HG02678 (cell line): ENCODE data around the gene GALNT17.

ENCODE experiments used
- ATAC-seq: cut with Tn5 transposase; IDR thresholded peaks from one replicate; pipeline ENCODE4 v1.9.1; 2021; ENCODE audit warnings: mild to moderate bottlenecking, moderate library complexity; ENCODE audit not compliant: unreplicated experiment

The GALNT17 gene

DNA sequence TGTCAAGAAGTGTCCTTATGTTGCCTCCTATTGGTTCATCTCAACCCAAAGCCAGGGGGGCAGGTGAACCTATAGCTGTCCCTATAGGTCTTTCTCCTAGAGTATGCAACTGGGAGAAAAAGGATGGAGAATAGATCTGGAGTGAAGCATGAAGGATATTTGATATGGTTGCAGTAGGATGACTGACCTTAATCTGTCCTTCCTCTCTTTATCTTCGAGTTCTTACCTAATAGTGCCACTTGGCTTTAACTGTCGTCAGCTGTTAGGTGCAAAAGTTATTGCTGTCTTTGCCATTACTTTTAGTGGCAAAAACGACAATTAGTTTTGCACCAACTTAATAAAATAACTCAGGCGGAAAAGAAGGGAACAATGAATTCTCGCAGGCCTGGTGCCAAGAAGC, 196.0 kb downstream of the GALNT17 start:
- no peak for ATAC-seq

- no peak for ATAC-seq
Observed at GRCh38 chr7:71329030-71329660, 197.2 kb downstream of the GALNT17 start.

- no peak for ATAC-seq
Observed at GRCh38 chr7:71332207-71332606, 200.3 kb downstream of the GALNT17 start.

- ATAC-seq = no peak
Observed at GRCh38 chr7:71334541-71334940, 202.6 kb downstream of the GALNT17 start.

GRCh38 chr7:71338866-71339265, 206.9 kb downstream of the GALNT17 start:
- no peak for ATAC-seq

DNA sequence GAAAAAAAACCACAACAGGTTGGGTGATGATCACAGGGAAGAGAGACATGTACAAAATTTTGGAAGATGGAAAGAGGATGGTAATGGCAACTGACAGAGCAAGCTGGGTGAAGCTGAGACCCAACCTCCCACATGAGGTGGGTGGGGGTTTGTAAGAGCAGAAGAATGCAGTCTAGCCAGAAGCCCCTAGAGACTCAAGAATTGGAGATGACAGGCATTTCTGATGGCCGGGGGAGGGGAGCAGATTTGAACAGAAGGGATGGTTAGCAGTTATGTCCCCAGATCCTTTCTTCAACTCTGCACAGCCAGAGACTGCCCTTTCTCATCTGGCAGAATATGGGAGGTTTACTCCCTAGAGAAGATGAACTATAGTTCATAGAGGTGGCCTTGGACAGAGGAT, 208.0 kb downstream of the GALNT17 start:
- no peak for ATAC-seq

DNA sequence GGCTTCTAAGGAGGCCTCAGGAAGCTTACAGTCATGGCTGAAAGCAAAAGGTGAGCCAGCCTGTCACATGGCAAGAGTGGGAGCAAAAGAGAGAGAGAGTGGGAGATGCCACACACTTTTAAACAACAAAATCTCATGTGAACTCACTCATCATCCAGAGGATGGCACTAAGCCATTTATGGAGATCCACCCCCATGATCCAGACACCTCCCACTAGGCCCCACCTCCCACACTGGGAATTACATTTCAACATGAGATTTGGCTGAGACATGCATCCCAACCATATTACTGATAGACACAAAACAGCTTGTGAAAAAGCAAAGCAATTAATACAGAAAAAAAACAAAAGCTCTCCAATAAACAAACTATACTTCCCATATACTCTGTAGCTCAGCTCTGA, 210.3 kb downstream of the GALNT17 start:
- ATAC-seq = no peak

GRCh38 chr7:71343039-71343438, 211.1 kb downstream of the GALNT17 start:
- no peak for ATAC-seq

- no peak for ATAC-seq
Observed at GRCh38 chr7:71343892-71344291, 211.9 kb downstream of the GALNT17 start.

GRCh38 chr7:71345117-71345884, 213.4 kb downstream of the GALNT17 start:
- no peak for ATAC-seq

GRCh38 chr7:71348821-71349681, 217.1 kb downstream of the GALNT17 start:
- no peak for ATAC-seq

DNA sequence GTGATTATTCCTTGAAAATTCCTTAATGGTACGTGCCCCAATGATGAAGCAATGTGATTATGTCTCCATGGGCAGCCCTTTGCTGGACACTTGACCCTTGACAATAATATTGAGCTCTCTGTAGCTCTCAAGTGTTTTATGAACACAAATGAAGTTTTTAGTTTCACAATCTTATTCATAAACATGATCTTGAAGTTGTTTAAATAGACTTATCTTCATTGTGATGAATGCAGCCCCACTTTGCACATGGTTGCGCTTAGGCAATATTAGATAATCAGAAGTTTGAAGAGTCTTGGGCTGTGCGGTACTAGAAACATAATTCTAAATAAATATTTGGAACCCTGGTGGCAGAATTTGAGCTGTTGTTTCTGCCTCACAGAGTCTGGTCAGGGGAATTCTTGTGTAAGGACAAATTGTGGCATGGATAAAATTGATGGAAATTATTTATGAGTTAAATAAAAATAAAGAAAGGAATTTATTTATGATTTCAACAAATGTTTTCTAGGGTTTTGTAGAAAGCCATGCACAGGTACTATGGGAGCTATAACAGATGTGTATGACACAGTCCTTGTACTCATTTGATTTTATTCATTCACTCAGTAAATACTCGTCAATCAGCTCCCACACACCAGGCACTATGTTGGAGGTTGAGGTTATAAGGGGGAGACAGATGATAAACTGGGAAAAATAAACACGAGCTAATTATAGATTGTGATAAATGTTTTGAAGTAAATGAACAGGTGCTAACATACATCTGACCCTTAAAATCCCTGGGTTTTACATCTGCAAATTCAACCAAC, 217.9 kb downstream of the GALNT17 start:
- no peak for ATAC-seq

GRCh38 chr7:71350680-71351079, 218.7 kb downstream of the GALNT17 start:
- no peak for ATAC-seq

GRCh38 chr7:71354716-71355115, 222.8 kb downstream of the GALNT17 start:
- no peak for ATAC-seq

DNA sequence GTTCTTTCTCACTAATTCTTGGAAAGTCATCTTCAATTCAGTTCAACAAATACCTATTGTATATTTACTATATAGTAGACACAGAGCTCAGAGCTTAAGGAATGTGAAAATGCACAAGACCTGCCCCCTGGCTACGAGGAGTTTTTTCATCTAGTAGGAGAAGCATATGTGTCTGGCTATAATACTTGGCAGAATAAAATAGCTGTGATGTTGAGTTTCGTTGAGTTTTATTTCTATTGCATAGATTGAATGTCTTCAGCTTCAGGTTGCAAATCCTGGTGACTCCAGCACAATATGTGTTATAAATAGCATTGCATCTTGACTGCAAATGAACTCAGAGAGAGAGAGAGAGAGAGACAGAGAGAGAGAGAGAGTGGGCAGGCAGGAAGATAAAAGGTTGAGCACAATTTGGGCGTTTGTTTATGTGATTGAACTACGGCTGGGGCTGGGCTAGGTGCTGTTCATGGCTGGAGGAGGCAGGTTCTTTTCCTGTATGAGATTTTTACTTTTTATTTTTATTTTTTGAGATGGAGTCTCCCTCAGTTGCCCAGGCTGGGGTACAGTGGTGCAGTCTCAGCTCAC, 229.6 kb downstream of the GALNT17 start:
- ATAC-seq = no peak

DNA sequence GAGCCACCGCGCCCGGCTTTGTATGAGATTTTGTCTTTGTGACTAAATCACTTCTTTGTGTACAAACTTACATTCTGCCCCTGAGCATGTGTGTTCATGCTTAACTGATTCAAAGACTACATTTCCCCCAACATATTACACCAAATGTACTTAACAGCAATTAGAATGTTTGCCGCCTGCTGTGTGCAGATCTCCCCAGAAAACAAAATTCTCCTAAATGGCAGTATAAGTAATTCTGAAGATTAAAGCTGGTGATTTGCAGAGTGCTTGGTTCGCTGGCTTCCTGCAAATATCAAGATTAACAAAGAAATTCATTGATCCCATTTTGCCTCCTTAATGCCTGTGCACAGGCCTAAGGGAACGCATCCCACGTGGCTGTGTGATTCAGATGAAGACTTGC, 230.3 kb downstream of the GALNT17 start:
- ATAC-seq = no peak

DNA sequence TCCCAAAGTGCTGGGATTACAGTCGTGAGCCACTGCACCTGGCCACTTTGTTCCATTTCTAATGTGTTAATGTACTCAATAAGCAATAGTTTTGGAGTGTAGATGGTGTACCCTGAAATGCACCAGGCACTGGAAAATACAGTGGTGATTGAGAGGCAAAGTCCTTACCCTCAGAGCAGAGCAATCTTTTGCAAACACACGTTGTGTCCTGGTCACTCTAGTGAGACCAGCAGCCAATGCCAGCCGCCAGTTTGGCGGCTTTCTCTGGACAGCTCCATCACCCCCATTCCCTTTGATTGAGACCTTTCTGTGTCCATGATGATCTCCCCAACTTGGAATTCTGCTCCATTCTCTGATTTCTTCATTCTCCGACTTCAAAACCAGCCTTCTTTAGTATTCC, 231.3 kb downstream of the GALNT17 start:
- ATAC-seq = no peak

DNA sequence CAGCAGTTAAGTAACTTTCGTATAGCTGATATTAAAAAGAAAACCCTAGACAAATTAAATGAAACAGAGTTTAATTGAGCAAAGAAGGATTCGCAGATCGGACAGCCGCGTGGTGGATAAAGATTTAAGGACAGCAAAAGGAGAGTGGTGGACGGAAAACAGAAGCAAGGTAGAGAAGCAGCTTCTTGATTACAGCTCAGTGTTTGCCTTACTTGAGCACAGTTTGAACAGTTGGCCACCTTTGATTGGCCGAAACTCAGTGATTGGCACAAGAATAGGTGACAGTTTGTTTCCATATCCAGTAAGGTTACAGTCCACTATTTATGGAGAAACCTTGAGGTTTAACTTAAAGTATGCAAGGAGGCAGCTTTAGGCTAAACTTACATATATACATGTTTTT, 231.7 kb downstream of the GALNT17 start:
- no peak for ATAC-seq

- no peak for ATAC-seq
Observed at GRCh38 chr7:71364551-71364950, 232.6 kb downstream of the GALNT17 start.

DNA sequence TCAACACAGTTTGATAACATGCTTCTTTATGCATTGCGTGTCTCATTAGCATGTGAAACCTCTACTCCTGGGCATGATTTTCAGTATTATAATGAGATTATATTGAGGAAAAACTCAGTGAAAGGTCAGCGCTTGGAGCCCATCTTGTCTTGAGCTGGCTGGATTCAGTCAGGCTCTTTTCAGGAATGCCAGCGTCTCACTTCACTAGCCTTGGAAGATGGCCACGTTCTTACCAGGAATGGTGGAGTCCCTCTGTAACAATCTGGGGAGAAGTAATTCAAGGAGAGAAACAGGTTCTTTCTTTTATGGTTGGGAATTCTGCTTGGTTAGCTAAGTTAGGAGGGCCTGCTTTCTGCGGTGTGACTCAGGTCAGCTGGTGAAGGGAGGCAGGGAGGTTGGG, 241.0 kb downstream of the GALNT17 start:
- no peak for ATAC-seq

- ATAC-seq = no peak
Observed at GRCh38 chr7:71377062-71377461, 245.1 kb downstream of the GALNT17 start.
